ENCODE results near the gene TENT5C.

Gene TENT5C

DNA sequence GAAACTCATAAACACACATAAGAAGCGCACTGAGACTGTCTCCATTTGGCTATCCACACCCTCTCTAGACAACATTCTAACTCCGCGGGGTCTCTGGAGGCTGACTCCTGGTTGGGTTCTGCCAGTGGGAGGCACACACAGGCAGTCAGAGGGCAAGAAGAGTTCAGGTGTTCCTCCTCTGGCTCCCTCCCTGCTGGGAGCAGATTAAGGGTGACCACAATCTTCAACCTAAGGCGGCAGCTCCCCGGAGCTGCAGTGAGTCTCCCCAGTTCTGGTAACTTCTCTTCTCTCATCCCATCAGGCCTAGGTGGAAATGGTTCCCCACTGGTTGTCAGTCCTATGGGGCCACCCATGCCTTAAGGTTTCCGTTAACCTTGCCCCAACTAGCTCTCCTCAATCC is 7.4 kb upstream of the TENT5C start:
- CTCF ChIA-PET, result no interaction called here
- no peak for DNase-seq (ENCODE audit: extremely low spot score)
- POLR2A ChIA-PET, result no interaction called here
- TF ChIP-seq FOXM1 (IDR thresholded peaks at IDR 0.05; ENCODE audit: borderline replicate concordance), result no peak
- TF ChIP-seq SUZ12 (IDR thresholded peaks at IDR 0.05), result no peak
- TF ChIP-seq TARDBP (IDR thresholded peaks at IDR 0.05), result no peak
- TF ChIP-seq LEF1 (IDR thresholded peaks at IDR 0.05; ENCODE audit: borderline replicate concordance), result no peak
- TF ChIP-seq L3MBTL2 (conservative IDR thresholded peaks at IDR 0.05), result no peak
- TF ChIP-seq HDGF (IDR thresholded peaks at IDR 0.05; ENCODE audit: borderline replicate concordance), result no peak
- no peak for TF ChIP-seq BHLHE40 (IDR thresholded peaks at IDR 0.05; ENCODE audit: borderline replicate concordance)
- TF ChIP-seq ARNT (IDR thresholded peaks at IDR 0.05), result no peak
- no peak for TF ChIP-seq ZNF384 (IDR thresholded peaks at IDR 0.05)
- TF ChIP-seq FOXK2 (IDR thresholded peaks at IDR 0.05), result no peak
- TF ChIP-seq ELF4 (IDR thresholded peaks at IDR 0.05), result no peak
- TF ChIP-seq, protein P1, sequence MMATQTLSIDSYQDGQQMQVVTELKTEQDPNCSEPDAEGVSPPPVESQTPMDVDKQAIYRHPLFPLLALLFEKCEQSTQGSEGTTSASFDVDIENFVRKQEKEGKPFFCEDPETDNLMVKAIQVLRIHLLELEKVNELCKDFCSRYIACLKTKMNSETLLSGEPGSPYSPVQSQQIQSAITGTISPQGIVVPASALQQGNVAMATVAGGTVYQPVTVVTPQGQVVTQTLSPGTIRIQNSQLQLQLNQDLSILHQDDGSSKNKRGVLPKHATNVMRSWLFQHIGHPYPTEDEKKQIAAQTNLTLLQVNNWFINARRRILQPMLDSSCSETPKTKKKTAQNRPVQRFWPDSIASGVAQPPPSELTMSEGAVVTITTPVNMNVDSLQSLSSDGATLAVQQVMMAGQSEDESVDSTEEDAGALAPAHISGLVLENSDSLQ (IDR thresholded peaks at IDR 0.05), result no peak
- no peak for TF ChIP-seq NFRKB (IDR thresholded peaks at IDR 0.05)
- no peak for TF ChIP-seq CTBP1 (IDR thresholded peaks at IDR 0.05; ENCODE audit: borderline replicate concordance)
- TF ChIP-seq FOXA1 (IDR thresholded peaks at IDR 0.05), result no peak
- TF ChIP-seq SP1 (IDR thresholded peaks at IDR 0.05), result no peak

DNA sequence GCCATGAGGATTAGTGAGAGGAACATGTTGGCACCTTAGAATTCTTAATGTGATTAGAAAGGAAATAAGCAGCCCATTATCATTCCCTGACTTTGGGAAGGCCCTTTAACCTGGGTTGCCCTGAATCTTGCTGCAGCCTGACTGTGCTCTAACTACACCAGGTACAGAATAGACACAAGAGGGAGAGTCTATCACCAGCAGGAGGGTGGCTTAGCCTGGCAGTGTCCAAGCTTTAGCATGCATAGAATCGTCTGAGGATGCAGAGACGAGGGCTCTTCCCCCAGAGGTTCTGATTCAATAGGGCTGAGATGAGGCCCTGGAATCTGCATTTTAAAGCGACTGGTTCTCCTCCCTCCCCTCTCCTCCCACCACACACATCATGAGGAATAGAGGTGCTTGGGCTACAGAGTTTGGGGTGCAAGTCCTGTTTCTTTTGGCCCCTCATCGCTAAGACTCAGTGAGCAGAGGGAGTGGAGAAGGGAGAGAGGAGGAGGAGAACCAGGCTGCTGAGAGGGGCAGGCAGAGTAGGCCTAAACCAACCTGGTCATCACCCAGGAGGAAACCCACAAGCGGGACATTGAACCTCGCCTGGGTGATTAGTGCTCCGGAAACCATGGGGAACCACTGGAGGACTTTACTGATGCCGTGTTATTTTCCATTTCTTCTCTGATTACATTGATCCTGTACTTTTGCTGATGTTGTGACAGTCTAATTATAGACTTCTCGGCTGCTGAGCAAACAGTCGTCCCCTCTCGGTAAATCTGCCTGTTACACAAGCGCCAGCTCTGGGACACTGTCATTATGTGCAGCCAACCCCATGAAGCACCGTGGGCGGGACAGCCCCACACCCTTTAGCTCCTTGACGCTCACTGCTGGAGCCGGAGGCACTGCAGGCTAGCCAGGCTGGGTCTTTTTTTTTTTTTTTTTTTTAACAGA is 6.3 kb upstream of the TENT5C start:
- POLR2A ChIA-PET, result no interaction called here
- CTCF ChIA-PET, result interaction anchor here (0.7 kb wide), 1 partner anchor 17 kb away, joined by 3 read pairs; no protein-coding TSS in a partner anchor
- DNase-seq (ENCODE audit: extremely low spot score), result no peak
- TF ChIP-seq TARDBP (IDR thresholded peaks at IDR 0.05) (no peak), NFRKB (IDR thresholded peaks at IDR 0.05) (no peak), FOXM1 (IDR thresholded peaks at IDR 0.05; ENCODE audit: borderline replicate concordance) (no peak), HDGF (IDR thresholded peaks at IDR 0.05; ENCODE audit: borderline replicate concordance) (no peak), ELF4 (IDR thresholded peaks at IDR 0.05) (no peak), SUZ12 (IDR thresholded peaks at IDR 0.05) (no peak), ZNF384 (IDR thresholded peaks at IDR 0.05) (no peak)

DNA sequence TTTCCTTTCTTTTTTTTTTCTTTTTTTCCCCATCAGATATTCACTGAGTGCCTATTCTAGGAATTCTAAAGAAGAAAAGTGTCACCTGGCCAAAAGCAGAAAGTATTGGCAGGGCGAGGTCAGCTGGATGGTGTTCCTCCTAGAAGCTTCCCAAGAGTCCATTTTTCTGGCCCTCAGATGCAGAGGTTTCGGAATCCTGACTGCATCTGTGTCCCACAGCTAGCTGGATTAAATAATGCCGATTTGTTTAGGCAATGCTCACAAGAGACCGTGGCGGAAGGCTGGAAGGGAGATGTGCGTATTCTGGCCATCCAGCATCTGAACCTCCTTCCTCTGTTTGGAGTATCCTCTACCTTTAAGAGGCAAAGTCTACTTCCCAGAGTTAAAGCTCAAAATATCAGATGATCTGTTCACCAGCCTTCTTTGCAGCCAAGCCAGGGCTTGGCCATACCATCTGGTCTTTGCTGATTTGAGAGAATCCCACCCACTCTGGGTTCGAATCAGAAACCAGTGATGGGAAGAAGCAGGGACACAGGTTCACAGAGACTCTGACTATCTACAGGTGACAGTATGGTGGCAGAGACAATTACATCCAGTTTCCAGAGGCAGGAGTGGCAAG is 5.4 kb upstream of the TENT5C start:
- POLR2A ChIA-PET, result no interaction called here
- DNase-seq (ENCODE audit: extremely low spot score), result no peak
- TF ChIP-seq FOXA1 (IDR thresholded peaks at IDR 0.05), result no peak
- TF ChIP-seq FOXM1 (IDR thresholded peaks at IDR 0.05; ENCODE audit: borderline replicate concordance), result no peak
- TF ChIP-seq, protein P1 (IDR thresholded peaks at IDR 0.05), result no peak
- no peak for TF ChIP-seq HDGF (IDR thresholded peaks at IDR 0.05; ENCODE audit: borderline replicate concordance)
- TF ChIP-seq BHLHE40 (IDR thresholded peaks at IDR 0.05; ENCODE audit: borderline replicate concordance), result no peak
- no peak for TF ChIP-seq SP1 (IDR thresholded peaks at IDR 0.05)
- no peak for TF ChIP-seq ZNF384 (IDR thresholded peaks at IDR 0.05)
- TF ChIP-seq TARDBP (IDR thresholded peaks at IDR 0.05), result no peak
- no peak for TF ChIP-seq NFRKB (IDR thresholded peaks at IDR 0.05)
- TF ChIP-seq L3MBTL2 (conservative IDR thresholded peaks at IDR 0.05), result no peak
- no peak for TF ChIP-seq ELF4 (IDR thresholded peaks at IDR 0.05)
- CTCF ChIA-PET, result interaction anchor here (0.7 kb wide), 1 partner anchor 18 kb away, joined by 3 read pairs; no protein-coding TSS in a partner anchor

DNA sequence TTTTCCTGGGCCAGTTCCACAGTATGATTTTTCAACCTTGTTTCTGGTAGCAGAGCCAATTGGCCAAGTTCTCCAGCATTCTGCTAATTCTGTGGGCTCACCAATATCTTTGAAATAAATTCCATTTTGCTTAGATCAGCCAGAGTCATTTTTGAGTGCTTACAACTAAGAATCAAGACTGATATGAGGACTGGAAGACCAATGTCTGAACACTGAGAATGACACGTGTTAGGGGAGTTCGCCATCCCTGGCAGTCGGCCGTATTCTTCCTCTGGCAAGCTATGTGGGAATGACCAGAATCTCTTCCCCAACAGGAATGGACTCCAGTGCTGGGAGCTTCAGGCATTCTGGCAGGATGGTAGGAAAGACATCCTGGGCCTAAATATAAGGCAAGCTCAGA is 4.9 kb upstream of the TENT5C start:
- no peak for DNase-seq (ENCODE audit: extremely low spot score)
- ChIA-PET CTCF (no interaction called here), POLR2A (no interaction called here)
- no peak for TF ChIP-seq CTBP1 (IDR thresholded peaks at IDR 0.05; ENCODE audit: borderline replicate concordance)
- no peak for TF ChIP-seq BHLHE40 (IDR thresholded peaks at IDR 0.05; ENCODE audit: borderline replicate concordance)
- TF ChIP-seq, protein P1 (IDR thresholded peaks at IDR 0.05), result no peak
- no peak for TF ChIP-seq ELF4 (IDR thresholded peaks at IDR 0.05)
- no peak for TF ChIP-seq ARNT (IDR thresholded peaks at IDR 0.05)

DNA sequence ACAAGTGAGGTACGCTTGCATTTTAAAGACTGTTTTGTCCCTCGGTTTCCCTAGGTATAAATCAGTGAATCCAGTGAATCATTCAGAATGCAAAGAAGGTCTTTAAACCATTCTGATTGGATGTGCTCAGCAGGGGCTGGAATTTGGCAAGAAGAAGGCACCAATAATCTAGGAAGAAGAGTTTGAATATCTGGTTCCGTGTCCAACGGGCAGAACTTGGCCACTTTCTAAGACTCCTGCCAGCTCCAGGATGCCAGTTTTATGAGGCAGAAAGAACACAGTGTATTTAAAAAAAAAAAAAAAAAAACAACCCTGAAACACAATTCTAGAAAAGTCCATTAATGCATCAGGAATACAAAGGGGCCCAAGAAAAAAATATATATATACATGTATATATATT is 3.0 kb upstream of the TENT5C start:
- CTCF ChIA-PET, result no interaction called here
- DNase-seq (ENCODE audit: extremely low spot score), result no peak
- TF ChIP-seq TARDBP (IDR thresholded peaks at IDR 0.05), result no peak
- no peak for TF ChIP-seq HDGF (IDR thresholded peaks at IDR 0.05; ENCODE audit: borderline replicate concordance)
- no peak for TF ChIP-seq LEF1 (IDR thresholded peaks at IDR 0.05; ENCODE audit: borderline replicate concordance)
- no peak for TF ChIP-seq ARNT (IDR thresholded peaks at IDR 0.05)
- TF ChIP-seq FOXM1 (IDR thresholded peaks at IDR 0.05; ENCODE audit: borderline replicate concordance), result no peak
- TF ChIP-seq ZNF384 (IDR thresholded peaks at IDR 0.05), result no peak
- no peak for TF ChIP-seq FOXA1 (IDR thresholded peaks at IDR 0.05)
- no peak for TF ChIP-seq L3MBTL2 (conservative IDR thresholded peaks at IDR 0.05)
- no peak for TF ChIP-seq NFRKB (IDR thresholded peaks at IDR 0.05)
- no peak for TF ChIP-seq FOXK2 (IDR thresholded peaks at IDR 0.05)
- TF ChIP-seq CTBP1 (IDR thresholded peaks at IDR 0.05; ENCODE audit: borderline replicate concordance), result no peak
- TF ChIP-seq SUZ12 (IDR thresholded peaks at IDR 0.05), result no peak
- no peak for TF ChIP-seq ELF4 (IDR thresholded peaks at IDR 0.05)
- TF ChIP-seq, protein P1 (IDR thresholded peaks at IDR 0.05), result no peak
- no peak for TF ChIP-seq BHLHE40 (IDR thresholded peaks at IDR 0.05; ENCODE audit: borderline replicate concordance)
- TF ChIP-seq SP1 (IDR thresholded peaks at IDR 0.05), result no peak
- POLR2A ChIA-PET, result no interaction called here

Measured in HEK293T (cell line).